ENCODE measurements around the gene IQSEC3.
"Not testable (repeated sequence)": the region's sequence is repeated elsewhere in the genome, so short reads cannot be mapped to it uniquely, and the experiment has no call there.

DNA sequence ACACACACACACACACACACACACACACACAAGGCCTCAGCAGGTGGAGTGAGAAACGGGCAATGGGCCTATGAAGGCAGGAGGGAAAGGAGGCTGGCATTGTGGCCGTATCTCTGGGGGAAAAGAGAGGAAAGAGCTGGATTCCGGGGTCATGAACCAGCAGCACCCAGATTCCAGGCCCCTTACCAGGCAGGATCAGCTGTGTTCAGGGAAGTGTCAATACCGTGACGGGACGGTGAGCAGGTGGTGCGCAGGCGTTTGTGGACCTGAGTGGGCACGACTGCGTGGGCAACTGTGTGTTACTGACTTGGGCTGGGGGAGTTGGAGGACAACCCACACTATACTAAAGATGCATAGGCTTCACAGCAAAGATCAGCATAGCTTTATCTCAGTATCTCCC is 9.5 kb downstream of the IQSEC3 start:
- TF ChIP-seq, protein P1, sequence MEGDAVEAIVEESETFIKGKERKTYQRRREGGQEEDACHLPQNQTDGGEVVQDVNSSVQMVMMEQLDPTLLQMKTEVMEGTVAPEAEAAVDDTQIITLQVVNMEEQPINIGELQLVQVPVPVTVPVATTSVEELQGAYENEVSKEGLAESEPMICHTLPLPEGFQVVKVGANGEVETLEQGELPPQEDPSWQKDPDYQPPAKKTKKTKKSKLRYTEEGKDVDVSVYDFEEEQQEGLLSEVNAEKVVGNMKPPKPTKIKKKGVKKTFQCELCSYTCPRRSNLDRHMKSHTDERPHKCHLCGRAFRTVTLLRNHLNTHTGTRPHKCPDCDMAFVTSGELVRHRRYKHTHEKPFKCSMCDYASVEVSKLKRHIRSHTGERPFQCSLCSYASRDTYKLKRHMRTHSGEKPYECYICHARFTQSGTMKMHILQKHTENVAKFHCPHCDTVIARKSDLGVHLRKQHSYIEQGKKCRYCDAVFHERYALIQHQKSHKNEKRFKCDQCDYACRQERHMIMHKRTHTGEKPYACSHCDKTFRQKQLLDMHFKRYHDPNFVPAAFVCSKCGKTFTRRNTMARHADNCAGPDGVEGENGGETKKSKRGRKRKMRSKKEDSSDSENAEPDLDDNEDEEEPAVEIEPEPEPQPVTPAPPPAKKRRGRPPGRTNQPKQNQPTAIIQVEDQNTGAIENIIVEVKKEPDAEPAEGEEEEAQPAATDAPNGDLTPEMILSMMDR (conservative IDR thresholded peaks at IDR 0.05; ENCODE audit: low read length): not testable (repeated sequence)
- not testable (repeated sequence) for TF ChIP-seq EZH2phosphoT487 (IDR thresholded peaks at IDR 0.05; ENCODE audit: borderline replicate concordance)

All from Loucy (cell line).